Measurements from ENCODE around the gene MYB.

DNA sequence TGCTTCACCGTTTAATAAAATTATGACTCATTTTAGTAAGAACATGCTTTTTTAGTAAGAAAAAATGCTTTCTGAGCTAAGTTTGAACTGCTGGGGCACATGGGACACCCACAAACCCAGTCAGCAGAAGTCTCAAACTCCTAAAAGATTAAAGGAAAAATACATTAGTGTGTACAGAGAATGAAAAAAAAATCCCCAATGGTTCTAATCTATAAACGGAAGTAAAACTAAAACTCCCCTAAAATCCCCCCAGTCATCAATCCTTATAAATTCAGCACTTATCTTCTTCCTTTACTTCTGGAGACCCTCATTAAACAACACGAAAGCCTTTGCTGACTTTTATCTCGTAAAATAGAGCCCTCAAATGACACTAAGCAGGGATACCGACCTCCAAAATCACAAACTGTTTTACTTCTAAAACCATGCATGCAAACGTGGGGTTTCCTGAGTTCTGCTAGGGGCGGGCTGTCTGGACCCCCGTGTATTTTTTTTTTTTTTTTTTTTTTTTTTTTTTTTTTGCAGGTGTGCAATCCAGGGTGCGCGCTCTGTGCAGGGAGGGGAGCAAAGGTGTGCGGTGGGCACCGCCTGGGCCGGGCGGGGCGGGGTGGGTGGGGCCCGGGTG is 1.1 kb upstream of the MYB start:
- TF ChIP-seq, protein P1, sequence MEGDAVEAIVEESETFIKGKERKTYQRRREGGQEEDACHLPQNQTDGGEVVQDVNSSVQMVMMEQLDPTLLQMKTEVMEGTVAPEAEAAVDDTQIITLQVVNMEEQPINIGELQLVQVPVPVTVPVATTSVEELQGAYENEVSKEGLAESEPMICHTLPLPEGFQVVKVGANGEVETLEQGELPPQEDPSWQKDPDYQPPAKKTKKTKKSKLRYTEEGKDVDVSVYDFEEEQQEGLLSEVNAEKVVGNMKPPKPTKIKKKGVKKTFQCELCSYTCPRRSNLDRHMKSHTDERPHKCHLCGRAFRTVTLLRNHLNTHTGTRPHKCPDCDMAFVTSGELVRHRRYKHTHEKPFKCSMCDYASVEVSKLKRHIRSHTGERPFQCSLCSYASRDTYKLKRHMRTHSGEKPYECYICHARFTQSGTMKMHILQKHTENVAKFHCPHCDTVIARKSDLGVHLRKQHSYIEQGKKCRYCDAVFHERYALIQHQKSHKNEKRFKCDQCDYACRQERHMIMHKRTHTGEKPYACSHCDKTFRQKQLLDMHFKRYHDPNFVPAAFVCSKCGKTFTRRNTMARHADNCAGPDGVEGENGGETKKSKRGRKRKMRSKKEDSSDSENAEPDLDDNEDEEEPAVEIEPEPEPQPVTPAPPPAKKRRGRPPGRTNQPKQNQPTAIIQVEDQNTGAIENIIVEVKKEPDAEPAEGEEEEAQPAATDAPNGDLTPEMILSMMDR (IDR thresholded peaks at IDR 0.05), result no peak
- no peak for TF ChIP-seq POLR2A (IDR thresholded peaks at IDR 0.05)

Measured in esophagus squamous epithelium (tissue), 4 donors.